CD14-positive monocyte (primary cell): Measurements from ENCODE around the gene MGAT5. TPM values are rescaled to one million over a fixed set of nuclear protein-coding genes. Genes with fewer than 3 reads are reported as not detected.

Source experiments
- DNase-seq, 3 donors: peaks; one replicate each; pipeline ENCODE4 v3.0.0-alpha.2; 2011 to 2022
- H2AFZ ChIP-seq: 2 replicates; pipeline ENCODE4 v1.6.0; 2012; ENCODE audit warnings: mild to moderate bottlenecking, low read depth, low read length, inconsistent platforms; ENCODE audit not compliant: insufficient read depth, poor library complexity, severe bottlenecking
- H3K27ac ChIP-seq, 2 donors: 1 replicate in 1 of 2; 2 replicates in 1 of 2; pipeline ENCODE4 v1.5.1; 2012 to 2013; ENCODE audit warnings: low read length in 2 of 2, control low read depth in 1 of 2, inconsistent platforms in 1 of 2, low read depth in 1 of 2, mild to moderate bottlenecking in 1 of 2
- H3K27me3 ChIP-seq, 2 donors: one replicate each; pipeline versions ENCODE4 v1.6.0 to v1.6.1; 2011 to 2013; ENCODE audit warnings: low read length in 2 of 2; ENCODE audit not compliant: control insufficient read depth in 2 of 2, insufficient read depth in 2 of 2
- H3K36me3 ChIP-seq, 2 donors: replicated peaks in 1 of 2; 1 replicate in 1 of 2; 2 replicates in 1 of 2; pipeline versions ENCODE4 v1.5.1 to v1.6.1; 2012 to 2013; ENCODE audit warnings: low read length in 2 of 2, control low read depth in 1 of 2, inconsistent platforms in 1 of 2, mild to moderate bottlenecking in 1 of 2; ENCODE audit not compliant: insufficient read depth in 2 of 2, control insufficient read depth in 1 of 2
- H3K4me1 ChIP-seq, 2 donors: 1 replicate in 1 of 2; 2 replicates in 1 of 2; pipeline versions ENCODE4 v1.5.1 to v1.6.1; 2012 to 2013; ENCODE audit warnings: low read length in 2 of 2, control low read depth in 1 of 2, inconsistent platforms in 1 of 2, mild to moderate bottlenecking in 1 of 2, moderate library complexity in 1 of 2; ENCODE audit not compliant: insufficient read depth in 2 of 2, control insufficient read depth in 1 of 2
- H3K4me2 ChIP-seq: replicated peaks from 2 replicates; pipeline ENCODE3; 2012; ENCODE audit warnings: low read length, moderate library complexity, mild to moderate bottlenecking; ENCODE audit not compliant: poor library complexity, severe bottlenecking; ENCODE audit errors: extremely low read depth
- H3K4me3 ChIP-seq, 3 experiments: fragments of 200-600 bp in 1 of 3; sonication (generic) in 1 of 3; replicated peaks in 1 of 3; 1 replicate in 2 of 3; 2 replicates in 1 of 3; pipeline ENCODE4 v1.5.1; 2011 to 2013; ENCODE audit warnings: low read length in 3 of 3, mild to moderate bottlenecking in 3 of 3, control low read depth in 2 of 3, low read depth in 2 of 3, inconsistent platforms in 1 of 3, moderate library complexity in 1 of 3
- H3K79me2 ChIP-seq: 2 replicates; pipeline ENCODE4 v1.6.0; 2012; ENCODE audit warnings: mild to moderate bottlenecking, control low read depth, inconsistent platforms, low read length, moderate library complexity; ENCODE audit not compliant: insufficient read depth
- H3K9ac ChIP-seq: 2 replicates; pipeline ENCODE4 v1.6.0; 2017; ENCODE audit warnings: low read length, mild to moderate bottlenecking; ENCODE audit not compliant: insufficient read depth, poor library complexity, severe bottlenecking
- H3K9me3 ChIP-seq, 2 donors: replicated peaks in 1 of 2; 1 replicate in 1 of 2; 2 replicates in 1 of 2; pipeline versions ENCODE4 v1.5.1 to v1.6.1; 2012 to 2013; ENCODE audit warnings: low read length in 2 of 2, control low read depth in 1 of 2; ENCODE audit not compliant: control insufficient read depth in 1 of 2, insufficient read depth in 1 of 2
- H4K20me1 ChIP-seq: 2 replicates; pipeline ENCODE4 v1.6.0; 2012; ENCODE audit warnings: mild to moderate bottlenecking, low read length, control low read depth, moderate library complexity; ENCODE audit not compliant: insufficient read depth
- H3K27ac Mint-ChIP-seq, 7 donors: one replicate each; pipeline ENCODE4 v1.8.0; 2020; ENCODE audit warnings: mild to moderate bottlenecking in 7 of 7, mixed read lengths in 7 of 7, moderate library complexity in 6 of 7, inconsistent platforms in 2 of 7
- H3K27me3 Mint-ChIP-seq, 3 donors: one replicate each; pipeline ENCODE4 v1.8.0; 2021 to 2022; ENCODE audit warnings: low read depth in 3 of 3, mild to moderate bottlenecking in 3 of 3, mixed read lengths in 3 of 3, moderate library complexity in 3 of 3, inconsistent platforms in 1 of 3
- H3K36me3 Mint-ChIP-seq, 2 donors: one replicate each; pipeline ENCODE4 v1.8.0; 2020; ENCODE audit warnings: mixed read lengths in 2 of 2, inconsistent platforms in 1 of 2, mild to moderate bottlenecking in 1 of 2
- H3K4me1 Mint-ChIP-seq: one replicate; pipeline ENCODE4 v1.8.0; 2020; ENCODE audit warnings: mild to moderate bottlenecking, mixed read lengths
- H3K4me3 Mint-ChIP-seq, 2 donors: one replicate each; pipeline ENCODE4 v1.8.0; 2020; ENCODE audit warnings: mild to moderate bottlenecking in 2 of 2, mixed read lengths in 2 of 2, moderate library complexity in 1 of 2
- H3K9me3 Mint-ChIP-seq, 7 donors: one replicate each; pipeline ENCODE4 v1.8.0; 2020 to 2022; ENCODE audit warnings: mixed read lengths in 7 of 7, mild to moderate bottlenecking in 6 of 7, moderate library complexity in 6 of 7, inconsistent platforms in 2 of 7
- CTCF ChIP-seq: fragments of 200-600 bp; IDR thresholded peaks from one replicate; pipeline ENCODE4 v1.8.0; 2022; ENCODE audit warnings: antibody characterized with exemption, mild to moderate bottlenecking
- WGBS: methylation state at CpG from one replicate; pipeline ENCODE4 v1.1.5; 2013; ENCODE audit warnings: missing lambda C conversion rate; ENCODE audit not compliant: insufficient coverage; 5-methylcytosine and 5-hydroxymethylcytosine counted together
- intact Hi-C, 2 donors: fragments of 100-400 bp; cut with micrococcal nuclease; formaldehyde crosslinking; loops; one replicate each; pipeline versions ENCODE4 v1.15.0 to v1.15.1; 2023
- polyA plus RNA-seq, 3 donors: library from polyadenylated mRNA; depleted of rRNA in 1 of 3; unstranded in 2 of 3; stranded (reverse) in 1 of 3; fragments of 300-500 nt in 2 of 3; fragments of >200 nt in 1 of 3; fragmentation: Illumina TruSeq in 2 of 3; gene quantifications; 1 replicate in 2 of 3; 2 replicates in 1 of 3; pipeline ENCODE4 v1.2.3, GENCODE V29; 2012 to 2021

Gene MGAT5
- polyA plus RNA-seq, 3 donors: 1.9 to 6.6 (median 2.4) TPM

GRCh38 chr2:134299334-134299733, 45.5 kb downstream of the MGAT5 start:
- intact Hi-C loops: no loop called here
- Histone ChIP-seq H3K4me3 (no peak overlapping the region), H3K4me2 (no peak overlapping the region), H3K79me2 (no peaks in the 10 kb centered on the region), H3K9me3 (no peaks in the 10 kb centered on the region), H2AFZ (no peak overlapping the region), H3K4me1 (peaks cover 13 to 22% of the 10 kb centered on the region in 2 donors), H3K9ac (no peak overlapping the region), H4K20me1 (no peaks in the 10 kb centered on the region), H3K27ac (no peak overlapping the region), H3K27me3 (no peaks in the 10 kb centered on the region), H3K36me3 (peaks cover 0 to 5% of the 10 kb centered on the region in 2 donors)
- TF ChIP-seq CTCF: no peak
- WGBS: 100% methylated on average over 1 of the region's 1 CpG
- Mint-ChIP-seq H3K9me3 (peaks cover 0 to 3% (median 0%) of the 10 kb centered on the region in 7 donors), H3K4me3 (no peak overlapping the region), H3K27me3 (peaks cover 0 to 2% (median 0%) of the 10 kb centered on the region in 3 donors), H3K27ac (no peak overlapping the region), H3K36me3 (peaks cover 4 to 7% of the 10 kb centered on the region in 2 donors), H3K4me1 (peaks cover 32% of the 10 kb centered on the region)
- no peak for DNase-seq

- H3K27me3 Mint-ChIP-seq: peaks cover 0 to 2% (median 0%) of the 10 kb centered on the region in 3 donors
- H3K36me3 ChIP-seq: peaks cover 0 to 5% of the 10 kb centered on the region in 2 donors
- TF ChIP-seq CTCF: no peak
- H3K4me3 Mint-ChIP-seq: no peak overlapping the region
- H3K4me2 ChIP-seq: no peak overlapping the region
- peaks cover 4 to 10% of the 10 kb centered on the region in 2 donors for H3K36me3 Mint-ChIP-seq
- peaks cover 0 to 3% (median 0%) of the 10 kb centered on the region in 7 donors for H3K9me3 Mint-ChIP-seq
- no peaks in the 10 kb centered on the region for H4K20me1 ChIP-seq
- intact Hi-C loops: no loop called here
- no peak overlapping the region for H3K9ac ChIP-seq
- no peak overlapping the region for H3K27ac ChIP-seq
- no peaks in the 10 kb centered on the region for H3K27me3 ChIP-seq
- DNase-seq: no peak
- no CpG with 5 or more reads among the region's 1 CpG for WGBS
- no peaks in the 10 kb centered on the region for H3K79me2 ChIP-seq
- H3K4me1 Mint-ChIP-seq: peaks cover 20% of the 10 kb centered on the region
- H3K9me3 ChIP-seq: no peaks in the 10 kb centered on the region
- no peak overlapping the region for H3K4me3 ChIP-seq
- no peak overlapping the region for H3K27ac Mint-ChIP-seq
- H2AFZ ChIP-seq: no peak overlapping the region
- H3K4me1 ChIP-seq: peaks cover 6 to 9% of the 10 kb centered on the region in 2 donors
Observed at GRCh38 chr2:134300585-134300984, 46.7 kb downstream of the MGAT5 start.
